ENCODE data around the gene HDAC1.
A peak's percentile ranks its signal among the peaks of the same experiment; 100 is the strongest.
"Not testable (repeated sequence)": the region's sequence is repeated elsewhere in the genome, so short reads cannot be mapped to it uniquely, and the experiment has no call there.

HDAC1 gene

DNA sequence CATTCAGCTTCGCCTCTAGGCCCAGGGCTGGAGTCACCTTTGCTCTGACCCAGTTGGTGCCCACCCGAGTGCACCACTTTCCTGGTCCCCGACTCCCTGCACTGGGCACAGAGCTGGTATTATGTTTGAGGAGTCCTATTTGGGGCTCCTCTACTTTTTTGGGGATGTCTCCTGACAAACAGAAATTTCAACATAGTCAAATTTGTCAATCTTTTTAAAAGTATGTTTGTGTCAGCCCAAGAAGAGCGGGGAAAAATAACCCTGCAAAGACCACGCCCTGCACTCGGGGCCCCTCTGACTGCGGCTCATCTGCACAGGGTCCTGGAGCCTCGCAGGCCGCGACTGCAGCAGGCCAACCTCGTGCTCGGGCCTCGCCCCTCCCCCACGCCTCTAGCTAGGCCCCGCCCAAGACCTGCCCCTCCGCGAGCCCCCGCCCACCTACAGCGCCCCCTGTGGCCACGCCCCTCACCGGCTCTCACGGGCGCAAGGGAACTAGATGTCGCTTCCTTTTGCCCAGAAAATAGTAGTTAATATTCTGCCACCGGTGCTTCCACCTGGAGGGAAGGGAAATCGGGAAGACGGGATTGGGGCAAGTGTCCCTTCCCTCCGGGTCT is 59.0 kb downstream of the HDAC1 start:
- no peak for DNase-seq

DNA sequence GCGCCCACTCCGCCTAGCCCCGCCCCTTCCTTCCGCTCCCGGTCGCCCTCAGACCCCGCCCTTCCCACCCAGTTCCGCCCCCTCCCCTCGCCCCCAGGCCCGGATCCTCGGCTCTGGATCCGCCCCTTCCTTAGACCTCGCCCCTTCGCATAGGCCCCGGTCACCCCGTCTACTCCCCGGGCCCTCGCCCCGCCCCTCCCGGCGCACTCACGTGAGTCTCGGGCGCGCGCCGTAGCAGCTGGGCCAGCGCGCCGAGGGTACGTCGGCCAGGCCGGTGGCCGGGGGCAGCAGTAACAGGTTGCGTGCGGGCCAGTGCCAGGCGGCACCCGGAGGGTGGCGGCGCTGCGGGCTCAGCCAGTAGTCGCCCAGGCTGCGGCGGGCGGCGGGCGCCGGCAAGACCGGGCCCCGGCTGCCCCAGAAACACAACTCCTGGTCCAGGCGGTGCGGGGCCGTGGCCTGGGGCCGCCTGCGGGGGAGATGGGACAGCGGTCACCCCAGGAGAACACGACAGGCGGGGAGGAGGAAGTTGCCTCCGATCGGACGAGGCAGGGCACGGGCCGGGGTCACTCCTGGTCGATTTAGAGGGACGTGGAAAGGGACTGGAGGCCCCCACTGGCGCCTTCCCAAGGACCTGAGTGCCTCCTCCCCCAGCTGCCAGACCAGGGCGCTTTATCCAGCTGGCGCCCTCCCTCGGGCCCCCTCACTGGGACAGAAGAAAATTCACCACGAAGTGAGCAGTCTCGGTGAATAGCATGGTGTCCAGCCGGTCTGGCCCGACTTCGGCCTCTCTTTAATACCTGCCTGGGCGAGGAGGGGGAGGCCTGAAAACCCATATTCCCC is 59.7 kb downstream of the HDAC1 start:
- DNase-seq, result peak; percentile 82

DNA sequence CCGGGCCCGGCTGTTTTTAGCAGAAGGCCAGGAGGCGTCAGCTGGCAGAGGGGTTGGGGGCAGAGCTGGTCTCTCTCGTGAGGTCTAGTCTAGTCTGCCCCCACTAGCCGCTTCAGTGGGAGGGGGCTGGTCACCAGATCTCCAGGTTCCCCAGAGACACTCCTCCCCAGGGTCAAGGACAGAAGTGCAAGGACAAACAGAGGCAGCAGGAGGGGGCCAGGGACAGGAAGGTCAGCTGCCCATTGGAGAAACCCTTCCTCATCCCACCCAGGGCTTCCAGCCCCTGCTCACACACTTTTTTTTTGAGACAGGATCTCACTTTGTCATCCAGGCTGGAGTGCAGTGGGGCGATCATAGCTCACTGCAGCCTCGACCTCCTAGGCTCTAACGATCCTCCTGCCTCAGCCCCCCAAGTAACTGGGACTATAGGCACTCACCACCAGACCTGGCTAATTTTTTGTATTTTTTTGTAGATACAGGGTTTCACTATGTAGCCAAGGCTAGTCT is 60.4 kb downstream of the HDAC1 start:
- no peak for DNase-seq

DNA sequence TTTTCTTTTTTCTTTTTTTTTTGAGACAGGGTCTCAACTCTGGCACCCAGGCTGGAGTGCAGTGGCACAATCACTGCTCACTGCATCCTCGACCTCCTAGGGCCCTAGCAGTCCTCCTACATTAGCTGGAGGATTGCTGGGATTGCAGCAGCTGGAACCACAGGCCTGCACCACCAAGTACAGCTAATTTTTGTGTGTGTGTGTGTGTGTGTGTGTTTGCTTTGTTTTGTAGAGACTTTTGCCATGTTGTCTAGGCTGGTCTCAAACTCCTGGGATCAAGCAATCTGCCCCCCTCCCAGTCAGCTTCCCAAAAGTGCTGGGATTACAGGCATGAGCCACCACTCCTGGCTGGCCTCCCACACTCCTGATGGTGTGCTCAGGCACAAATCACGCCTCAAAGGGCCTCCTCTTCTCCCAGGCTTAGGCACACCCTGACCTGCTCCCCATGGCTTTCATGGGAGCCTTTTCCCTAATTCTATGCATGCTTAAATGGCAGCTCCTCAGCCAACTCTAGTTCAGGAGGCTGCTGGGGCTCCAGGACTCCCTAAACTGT is 61.0 kb downstream of the HDAC1 start:
- no peak for DNase-seq

DNA sequence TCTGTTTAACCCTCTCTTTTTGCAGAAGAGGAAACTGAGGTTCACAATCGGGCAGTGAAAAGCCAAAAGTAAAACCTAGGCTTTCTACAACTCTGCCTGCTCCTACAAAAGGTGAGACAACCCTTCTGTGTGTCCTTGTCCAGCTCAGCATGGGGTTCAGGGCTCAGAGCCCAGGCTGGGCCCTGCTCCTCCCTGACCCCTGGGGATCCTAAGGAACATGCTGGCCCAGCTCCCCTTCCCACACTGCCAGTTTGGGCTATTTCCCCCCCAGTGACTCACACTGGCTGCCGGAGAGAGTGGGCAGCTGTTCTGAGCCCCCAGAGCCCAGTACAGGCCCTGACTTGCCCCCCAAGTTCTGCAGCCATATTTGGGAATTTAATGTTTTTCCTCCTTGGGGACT is 61.5 kb downstream of the HDAC1 start:
- DNase-seq, result no peak

DNA sequence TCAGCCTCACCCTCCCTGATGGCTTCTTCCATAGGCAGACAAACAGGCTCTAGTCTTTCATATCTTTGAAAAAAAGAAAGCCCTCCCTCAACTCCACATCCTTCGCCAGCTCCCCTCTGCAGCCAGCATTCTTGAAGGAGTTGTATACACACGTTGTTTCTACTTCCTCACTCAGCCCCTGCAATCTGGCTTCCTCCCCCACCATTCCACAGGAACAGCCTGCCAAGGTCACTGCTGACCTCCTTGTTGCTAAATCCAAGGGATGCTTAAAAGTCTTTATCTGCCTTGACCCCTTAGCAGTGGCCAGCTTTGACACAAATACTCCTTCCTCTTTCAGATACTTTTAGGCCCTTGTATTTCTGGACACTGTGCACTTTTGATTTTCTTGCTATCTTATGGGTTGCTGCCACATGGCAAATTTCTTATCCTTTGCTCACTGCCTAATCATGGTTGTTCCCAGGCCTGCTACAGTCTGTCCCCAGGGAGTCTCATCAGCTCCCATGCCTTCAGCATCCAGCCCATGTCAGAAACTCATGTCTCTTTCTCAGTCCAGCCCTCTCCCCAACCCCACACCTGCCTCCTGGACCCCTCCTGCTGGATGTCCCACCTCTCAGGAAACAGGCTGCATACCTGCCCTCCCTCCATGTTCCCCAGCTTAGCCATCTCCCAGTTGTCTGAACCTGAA is 62.1 kb downstream of the HDAC1 start:
- DNase-seq, result no peak

DNA sequence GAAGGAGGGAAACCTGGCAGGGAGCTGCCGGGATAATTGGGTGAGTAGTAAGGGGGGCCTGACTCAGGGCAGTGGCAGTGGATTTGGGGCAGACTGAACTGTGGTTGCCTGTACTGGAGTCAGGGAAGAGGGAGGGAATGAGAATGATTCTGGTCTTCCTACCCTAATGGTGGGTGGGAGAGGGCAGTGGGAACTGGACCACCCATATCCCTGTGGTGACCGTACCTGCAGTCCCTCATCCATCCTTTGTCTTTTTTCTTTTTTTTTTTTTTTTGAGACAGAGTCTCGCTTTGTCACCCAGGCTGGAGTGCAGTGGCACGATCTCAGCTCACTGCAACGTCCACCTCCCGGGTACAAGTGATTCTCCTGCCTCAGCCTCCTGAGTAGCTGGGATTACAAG is 63.9 kb downstream of the HDAC1 start:
- DNase-seq, result not testable (repeated sequence)

DNA sequence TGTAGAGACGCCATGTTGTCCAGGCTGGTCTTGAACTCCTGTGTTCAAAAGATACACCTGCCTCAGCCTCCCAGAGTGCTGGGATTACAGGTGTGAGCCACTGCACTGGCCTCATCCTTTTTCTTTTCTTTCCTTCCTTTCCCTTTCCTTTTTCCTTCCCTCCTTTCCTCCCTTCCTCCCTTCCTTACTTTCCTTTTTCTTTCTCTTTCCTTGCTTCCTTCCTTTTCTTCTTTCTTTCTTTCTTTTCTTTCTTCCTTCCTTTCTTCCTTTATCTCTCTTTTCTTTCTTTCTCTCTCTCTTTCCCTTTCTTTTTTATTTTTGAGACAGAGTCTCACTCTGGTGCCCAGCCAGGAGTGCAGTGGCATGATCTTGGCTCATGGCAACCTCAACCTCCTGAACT is 64.6 kb downstream of the HDAC1 start:
- no peak for DNase-seq

DNA sequence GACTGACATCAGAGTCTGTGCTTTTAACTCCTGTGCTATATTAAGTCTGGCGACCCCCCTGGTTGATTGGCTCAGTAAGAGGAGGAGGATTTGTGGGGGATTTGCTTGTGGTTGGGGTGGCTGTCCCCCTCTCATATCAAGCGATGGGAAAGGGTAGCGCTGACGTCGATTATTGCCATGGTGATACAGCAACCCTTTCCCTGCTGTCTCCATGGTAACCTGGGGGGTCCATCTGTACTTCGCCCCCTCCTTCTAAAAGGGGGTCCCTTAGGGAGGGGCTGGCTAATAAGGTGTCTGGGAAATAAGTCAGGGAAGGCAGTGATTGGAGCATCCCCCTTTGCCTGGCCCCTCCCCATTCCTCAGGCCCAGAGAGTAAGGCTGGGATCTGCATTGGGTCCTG is 65.7 kb downstream of the HDAC1 start:
- no peak for DNase-seq

DNA sequence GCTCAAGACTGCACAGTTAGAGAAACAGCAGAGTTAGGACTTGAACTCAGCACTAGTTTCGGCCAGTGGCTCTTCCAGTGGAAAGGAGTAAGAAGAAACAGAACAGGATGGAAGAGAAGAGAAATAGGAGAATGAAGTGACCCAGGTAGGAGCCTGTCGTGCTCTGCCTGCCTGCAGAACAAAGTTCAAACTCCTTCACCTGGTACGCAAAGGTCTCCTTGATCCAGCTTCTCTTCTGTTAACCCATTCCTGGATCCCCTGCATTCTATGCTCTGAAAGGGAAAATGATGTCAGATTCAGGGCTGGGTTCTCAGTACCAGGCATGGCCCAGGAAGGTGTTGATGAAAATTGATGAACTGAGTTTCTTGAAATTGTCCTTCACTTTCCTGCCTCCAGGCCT is 66.6 kb downstream of the HDAC1 start:
- no peak for DNase-seq

DNA sequence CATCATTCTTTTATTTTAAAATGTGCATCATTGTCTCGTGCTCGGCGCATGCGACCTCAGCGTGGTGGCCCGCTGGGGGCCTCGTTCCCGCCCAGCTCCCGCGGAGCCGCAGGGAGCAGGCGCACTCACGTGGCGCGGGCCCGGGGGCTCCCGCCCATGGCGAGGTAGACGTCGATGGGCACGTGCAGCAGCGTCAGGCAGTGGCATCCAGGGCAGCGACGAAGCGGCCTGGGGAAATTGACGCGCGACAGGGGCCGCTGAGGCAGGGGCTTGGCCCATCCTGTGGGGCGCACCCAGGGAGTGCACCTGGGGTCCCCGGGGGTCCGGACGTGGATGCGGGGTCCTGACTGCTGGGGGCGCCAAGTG is 69.4 kb downstream of the HDAC1 start:
- no peak for DNase-seq

DNA sequence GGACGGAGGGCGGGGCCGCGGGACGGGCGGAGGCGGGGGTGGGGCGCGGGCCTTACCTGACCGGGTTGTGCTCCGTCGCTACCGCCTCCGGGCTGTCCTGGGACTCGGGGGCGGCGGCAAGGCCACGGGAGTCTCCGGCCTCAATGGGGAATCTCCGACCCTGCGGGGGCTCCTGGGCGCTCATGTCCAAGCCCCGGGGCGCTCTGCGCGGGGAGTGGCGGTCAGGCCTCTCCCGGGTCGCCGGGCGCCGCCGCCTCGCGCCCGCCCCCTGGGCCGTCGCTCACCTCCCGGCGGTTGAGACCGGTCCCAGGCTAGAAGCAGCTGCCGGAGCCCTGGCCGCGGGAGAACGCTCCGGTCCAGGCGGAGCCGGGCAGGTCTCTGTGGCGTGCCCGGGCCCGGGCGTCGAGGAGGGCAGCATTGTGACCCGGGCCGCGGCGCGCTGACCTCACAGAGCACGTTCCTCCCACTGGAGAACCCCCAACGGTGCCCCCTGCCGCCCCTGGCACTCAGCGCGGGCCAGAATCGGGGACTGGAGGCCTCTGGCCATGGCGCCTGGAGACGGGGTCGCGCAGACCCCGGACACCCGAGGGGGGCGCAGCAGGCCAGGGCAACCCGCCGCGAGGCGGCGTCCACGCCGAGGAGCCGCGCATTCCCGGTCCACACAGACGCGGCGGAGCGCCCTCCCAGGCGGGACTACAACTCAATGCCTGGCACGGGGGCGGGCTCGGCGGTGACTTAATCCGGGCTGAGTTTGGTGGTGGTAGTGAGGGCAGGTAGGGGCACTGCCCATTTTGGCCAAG is 70.0 kb downstream of the HDAC1 start:
- DNase-seq, result no peak

DNA sequence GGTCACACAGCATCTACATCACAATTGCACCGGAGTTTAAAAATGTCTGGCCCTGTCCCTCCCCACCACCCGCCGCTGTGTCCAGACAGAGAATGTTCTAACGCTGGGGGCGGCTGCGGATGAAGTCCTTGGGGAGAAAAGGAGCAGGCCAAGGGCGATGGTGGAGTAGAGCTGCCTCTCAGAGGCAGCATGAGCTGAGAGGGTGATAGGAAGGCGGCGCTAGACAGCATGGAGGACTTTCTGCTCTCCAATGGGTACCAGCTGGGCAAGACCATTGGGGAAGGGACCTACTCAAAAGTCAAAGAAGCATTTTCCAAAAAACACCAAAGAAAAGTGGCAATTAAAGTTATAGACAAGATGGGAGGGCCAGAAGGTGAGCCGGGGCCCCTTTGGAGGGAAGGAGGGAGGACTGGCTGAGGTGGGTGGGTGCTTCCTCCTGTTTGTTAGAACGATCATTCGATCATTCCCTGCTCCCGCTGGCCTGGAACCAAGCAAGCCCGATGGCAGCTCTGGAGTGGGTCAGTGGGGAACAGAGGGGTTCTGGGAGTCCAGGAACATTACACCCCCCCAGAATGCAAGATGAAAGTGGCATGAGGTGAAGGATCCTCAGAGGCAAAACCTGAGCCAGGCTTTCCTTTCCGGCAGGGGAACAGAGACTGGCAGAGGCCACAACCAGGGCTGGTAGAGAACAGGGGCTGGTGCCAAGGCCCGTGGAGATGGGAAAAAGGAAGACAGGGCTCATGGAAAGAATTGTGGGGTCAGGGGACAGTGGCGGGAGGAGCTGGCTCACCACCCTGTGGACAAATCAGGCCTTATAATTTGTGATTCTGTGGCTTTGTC is 70.8 kb downstream of the HDAC1 start, which contains the start of the genes FAM229A and TSSK3:
Gene FAM229A (minus strand): TSS at position 12 of the 840 bp plus-strand sequence. CDS start 394 bp downstream, outside the sequence.
Gene TSSK3 (plus strand): TSS at position 66 of the 840 bp plus-strand sequence. CDS start 163 bp downstream, at position 229.
- no peak for DNase-seq

DNA sequence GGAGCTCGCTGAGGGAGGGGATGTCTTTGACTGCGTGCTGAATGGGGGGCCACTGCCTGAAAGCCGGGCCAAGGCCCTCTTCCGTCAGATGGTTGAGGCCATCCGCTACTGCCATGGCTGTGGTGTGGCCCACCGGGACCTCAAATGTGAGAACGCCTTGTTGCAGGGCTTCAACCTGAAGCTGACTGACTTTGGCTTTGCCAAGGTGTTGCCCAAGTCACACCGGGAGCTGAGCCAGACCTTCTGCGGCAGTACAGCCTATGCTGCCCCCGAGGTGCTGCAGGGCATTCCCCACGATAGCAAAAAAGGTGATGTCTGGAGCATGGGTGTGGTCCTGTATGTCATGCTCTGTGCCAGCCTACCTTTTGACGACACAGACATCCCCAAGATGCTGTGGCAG is 71.8 kb downstream of the HDAC1 start:
- DNase-seq, result no peak

DNA sequence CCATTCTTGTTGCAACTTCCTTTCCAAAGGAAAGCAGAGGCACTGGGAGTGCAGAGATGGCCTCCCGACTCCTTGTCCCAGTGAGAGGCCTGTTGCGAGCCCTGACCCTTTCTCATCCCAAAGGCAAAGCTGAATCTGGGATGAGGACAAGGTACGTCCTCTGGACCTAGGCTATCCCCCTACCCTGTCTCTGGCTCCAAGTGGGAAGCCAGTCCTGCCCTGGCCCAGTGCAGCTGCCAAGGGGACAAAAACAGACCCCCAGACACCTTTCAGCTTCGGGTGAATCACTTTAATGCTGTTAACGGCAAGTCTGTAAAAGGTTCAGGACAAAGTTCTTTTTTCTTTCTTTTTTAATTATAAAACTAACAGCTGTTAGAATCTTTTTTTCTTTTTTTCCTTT is 73.0 kb downstream of the HDAC1 start:
- DNase-seq, result no peak

DNA sequence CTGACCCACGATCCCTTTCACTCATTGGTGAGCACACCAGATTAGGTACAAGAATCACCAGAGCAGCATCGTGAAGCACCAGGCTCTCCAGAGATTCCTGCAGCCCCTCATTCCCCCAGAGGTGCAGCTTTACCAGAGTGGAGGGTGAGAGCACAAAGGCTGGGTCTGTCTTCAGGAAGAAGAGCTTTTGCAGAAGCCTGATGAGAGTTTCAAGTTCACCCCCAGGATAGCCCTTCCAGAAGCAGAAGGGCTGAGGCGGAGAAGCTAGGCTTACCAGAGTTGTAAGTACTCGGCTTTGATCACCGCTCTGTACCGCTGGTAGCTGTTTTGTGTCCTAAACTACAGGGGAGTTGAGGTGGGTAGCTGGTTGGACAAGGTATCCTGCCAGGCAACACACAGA is 73.6 kb downstream of the HDAC1 start:
- DNase-seq, result no peak

DNA sequence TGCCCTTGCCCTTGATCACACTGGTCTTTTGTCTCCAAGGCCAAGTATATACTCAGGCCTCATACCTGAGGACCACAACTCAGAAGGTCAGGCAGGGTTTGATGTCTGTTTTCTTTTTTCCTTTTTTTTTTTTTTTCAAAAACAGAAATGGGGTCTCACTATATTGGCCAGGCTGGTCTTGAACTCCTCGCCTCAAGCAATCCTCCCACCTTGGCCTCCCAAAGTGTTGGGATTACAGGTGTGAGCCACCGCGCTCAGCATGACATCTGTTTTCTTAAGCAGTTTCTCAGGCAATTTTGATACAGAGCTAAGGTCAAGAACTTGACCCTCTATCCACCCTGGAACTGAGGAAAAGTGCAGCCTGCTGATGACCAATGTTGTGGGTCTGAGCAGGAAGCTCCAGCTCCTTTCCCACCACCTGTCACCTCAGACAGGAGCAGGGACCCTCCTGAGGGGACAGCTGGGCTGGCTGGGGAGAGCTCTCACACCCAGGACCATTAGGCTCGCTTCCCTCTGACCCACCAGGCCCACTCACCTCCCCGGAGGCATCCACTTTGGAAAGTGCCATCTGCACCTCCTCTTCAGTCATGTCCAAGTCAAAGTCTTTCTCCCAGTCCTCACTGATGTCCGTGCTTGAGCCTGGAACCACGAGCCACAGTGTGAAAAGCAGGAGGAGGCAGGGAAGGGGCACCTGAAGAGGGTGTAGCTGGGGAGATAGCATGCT is 76.2 kb downstream of the HDAC1 start:
- no peak for DNase-seq

DNA sequence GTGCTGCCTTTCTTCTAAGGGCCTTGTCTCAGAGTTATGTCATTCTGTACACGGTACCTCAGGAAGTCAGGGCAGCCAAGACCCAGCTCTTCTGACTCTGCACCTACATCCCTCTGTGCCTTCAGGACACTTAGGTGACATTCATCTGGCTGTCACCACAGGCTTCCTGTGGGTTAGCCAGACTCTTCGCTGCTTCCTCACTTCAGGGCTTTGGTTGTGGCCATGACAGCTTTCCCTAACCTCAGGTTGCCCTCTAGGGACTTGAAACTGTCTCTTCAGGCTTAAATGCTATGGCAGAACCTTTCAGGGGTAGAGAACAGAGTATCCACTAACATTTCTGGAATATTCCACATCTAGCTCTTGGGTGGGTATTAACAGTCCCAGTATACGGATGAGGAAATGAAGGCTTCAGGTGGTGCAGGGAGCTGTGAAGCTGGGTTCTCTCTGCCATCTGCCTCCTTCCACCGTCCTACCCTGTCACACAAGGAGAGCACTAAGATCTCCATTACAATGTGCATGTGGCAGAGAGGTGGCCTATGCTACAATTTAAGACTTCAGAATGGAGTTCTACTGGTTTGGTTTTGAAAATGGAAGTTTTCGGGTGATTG is 80.4 kb downstream of the HDAC1 start:
- DNase-seq, result no peak

DNA sequence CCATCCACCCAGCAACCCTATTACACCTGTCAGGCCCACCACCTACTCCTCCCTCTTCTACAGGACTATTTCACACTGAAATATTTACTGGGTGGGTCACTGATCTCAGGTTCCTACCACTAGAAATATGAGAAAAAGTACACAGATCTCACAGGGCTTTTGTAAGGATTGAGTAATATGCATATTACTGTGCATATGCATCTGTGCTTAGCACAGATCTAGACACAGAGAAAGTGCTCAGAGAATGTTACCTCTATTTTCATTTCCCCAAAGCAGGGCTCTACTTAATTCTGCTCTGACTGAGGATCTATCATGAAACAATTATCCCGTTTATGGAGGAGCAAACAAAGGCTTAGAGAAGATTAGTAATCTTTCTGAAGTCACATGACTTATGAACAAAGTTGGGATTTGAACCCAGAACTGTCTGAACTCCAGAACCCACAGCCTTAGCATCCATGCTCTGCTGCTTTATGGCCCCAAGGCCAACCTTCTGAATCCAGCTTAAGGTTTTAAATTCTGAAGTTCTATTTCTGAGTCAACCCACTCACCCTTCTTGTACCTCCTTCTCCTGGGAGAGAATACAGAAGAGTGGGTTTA is 82.2 kb downstream of the HDAC1 start:
- no peak for DNase-seq

DNA sequence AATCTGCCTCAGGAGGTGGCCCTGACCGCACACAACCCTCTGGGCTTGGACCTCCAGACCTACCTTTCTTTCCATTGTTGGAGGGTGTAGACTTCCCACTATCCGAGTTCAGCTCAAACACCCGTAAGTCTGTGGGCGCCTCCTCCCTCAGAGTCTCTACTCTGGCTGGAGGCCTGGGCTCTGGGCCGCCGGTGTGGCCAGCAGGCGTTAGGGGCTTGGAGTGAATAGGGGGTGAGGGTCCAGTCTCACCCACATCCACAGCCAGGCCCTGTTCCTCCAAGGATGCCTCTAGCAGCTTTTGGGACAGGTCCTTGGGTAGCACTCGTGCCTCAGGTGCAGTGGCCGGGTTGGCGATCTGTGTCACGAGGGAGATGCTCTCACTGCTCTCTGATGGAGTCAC is 84.3 kb downstream of the HDAC1 start:
- DNase-seq, result no peak
